ENCODE measurements around the gene PKDREJ.

PKDREJ gene

DNA sequence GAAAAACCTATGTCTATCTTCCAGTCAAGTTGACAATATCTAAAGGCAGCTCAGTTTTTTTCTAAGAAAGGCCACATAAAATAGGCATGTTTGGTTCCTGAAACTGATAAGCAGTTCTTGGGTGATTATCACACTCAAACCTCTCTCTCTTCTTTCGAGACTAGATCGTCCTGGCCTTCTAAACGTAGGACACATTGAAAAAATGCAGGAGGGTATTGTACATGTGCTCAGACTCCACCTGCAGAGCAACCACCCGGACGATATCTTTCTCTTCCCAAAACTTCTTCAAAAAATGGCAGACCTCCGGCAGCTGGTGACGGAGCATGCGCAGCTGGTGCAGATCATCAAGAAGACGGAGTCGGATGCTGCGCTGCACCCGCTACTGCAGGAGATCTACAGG is 28.2 kb downstream of the PKDREJ start:
- DNase-seq (ENCODE audit: low spot score) = no peak

DNA sequence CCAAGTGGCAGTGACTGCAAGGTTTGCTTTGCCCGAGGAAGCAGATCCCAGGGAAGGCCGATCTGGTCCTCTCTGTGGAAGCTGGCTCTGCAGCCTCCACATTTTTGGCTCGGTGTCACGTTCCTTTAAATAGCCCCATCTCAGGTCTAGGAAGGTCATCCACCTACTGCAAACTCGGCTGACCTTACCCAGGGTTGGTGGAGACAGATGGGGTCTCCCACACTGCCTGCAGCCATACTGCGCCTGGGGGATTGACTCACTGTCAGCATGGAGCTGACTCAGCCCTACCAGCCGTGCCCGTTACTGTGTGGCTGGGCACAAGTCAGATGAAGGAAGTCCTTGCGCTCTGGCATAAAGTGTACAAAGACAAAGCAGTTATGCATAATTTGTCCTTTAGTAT is 29.9 kb downstream of the PKDREJ start:
- no peak for DNase-seq (ENCODE audit: low spot score)

DNA sequence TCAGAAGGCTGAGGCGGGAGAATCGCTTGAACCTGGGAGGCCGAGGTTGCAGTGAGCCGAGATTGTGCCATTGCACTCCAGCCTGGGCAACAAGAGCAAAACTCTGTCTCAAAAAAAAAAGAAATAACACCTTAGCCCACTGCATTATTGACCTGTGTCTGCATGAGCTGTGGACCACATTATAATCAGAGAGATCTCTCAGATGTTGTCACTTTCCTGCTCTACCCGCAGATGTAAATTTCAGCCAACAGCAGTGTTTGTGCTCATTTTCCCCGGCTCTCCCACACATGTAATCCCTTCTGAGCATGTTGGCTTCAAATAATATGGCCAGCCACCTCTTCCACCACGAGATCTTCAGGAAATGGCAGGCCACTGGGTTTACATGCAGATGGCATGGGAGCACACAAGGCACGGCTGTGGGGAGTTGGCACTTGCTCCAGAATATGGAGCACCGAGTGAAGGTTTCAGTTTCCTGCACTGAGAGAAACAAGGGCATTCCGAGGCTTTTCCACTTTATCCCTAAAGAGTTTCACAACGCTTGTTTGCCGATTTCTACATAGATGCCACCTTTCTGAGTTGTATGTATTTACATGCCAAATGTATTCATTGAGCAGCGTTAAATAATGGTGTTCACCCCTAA is 32.8 kb downstream of the PKDREJ start:
- no peak for DNase-seq (ENCODE audit: low spot score)

DNA sequence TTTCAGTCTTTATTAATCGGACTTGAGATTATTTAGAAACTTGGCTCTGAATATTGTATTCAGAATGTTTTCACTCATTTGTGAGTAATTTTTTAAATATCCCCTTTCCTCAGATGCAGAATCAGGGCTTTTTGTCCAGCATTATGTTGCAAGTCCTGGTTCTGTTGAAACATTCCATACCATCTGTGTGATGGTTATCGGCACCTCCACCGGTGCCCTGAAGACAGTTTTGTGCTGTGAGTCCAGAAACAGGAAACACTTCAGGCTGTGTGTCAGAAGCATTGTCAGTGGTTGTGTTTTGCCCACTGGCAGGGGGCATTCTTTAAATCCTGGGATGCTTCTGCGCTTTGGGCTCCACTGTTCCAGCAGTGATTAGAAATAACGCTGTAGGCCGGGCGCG is 33.4 kb downstream of the PKDREJ start:
- DNase-seq (ENCODE audit: low spot score) = no peak

DNA sequence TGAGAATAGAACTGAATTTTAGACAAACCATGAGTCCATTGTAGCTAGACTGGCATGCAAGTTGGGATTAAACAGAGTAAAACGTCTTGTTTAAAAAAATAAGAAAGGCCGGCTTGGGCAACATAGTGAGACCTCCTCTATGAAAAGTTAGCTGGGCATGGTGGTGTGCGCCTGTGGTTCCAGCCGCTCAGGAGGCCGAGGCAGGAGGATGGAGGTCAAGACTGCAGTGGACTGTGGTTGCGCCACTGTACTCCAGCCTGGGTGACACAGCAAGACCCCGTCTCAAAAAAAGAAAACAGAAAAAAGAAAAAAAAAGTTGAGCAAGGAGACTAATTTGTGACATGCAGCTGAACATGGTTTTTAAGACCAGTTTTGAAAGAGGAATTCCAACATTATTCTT is 36.6 kb downstream of the PKDREJ start:
- no peak for DNase-seq (ENCODE audit: low spot score)

DNA sequence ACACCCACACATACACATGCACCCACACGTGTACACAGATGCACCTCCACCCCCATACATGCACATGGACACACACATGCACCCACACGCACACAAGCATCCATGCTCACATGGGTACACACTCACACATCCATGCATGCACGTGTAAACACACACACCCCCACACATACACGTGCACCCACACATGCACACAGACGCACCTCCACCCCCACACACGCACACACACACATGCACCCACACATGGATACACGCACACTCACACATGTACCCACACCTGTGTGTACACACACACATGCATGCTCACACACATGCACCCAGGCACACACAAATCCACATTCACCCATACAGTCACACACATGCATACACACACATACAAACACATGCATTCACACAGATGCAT is 37.5 kb downstream of the PKDREJ start:
- DNase-seq (ENCODE audit: low spot score) = no peak

DNA sequence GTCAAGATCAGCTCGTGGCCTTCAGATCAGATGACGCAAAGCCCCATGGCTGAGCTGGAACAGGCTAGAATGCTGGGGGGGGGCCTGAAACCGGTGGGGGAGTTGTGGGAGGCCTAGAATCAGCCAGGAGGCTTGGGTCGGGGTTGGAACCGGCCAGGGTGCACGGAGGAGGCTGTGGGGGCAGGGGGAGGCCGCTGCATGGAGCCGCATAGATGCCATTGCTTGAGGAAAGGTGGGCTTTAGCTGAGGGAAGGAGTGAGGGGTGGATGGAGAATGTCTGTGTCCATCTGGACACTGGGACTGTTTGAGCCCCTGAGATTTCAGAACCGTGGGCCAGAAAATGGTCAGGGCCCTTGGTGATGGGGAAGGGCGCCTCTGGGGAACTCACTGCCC is 38.2 kb downstream of the PKDREJ start:
- DNase-seq (ENCODE audit: low spot score) = no peak

DNA sequence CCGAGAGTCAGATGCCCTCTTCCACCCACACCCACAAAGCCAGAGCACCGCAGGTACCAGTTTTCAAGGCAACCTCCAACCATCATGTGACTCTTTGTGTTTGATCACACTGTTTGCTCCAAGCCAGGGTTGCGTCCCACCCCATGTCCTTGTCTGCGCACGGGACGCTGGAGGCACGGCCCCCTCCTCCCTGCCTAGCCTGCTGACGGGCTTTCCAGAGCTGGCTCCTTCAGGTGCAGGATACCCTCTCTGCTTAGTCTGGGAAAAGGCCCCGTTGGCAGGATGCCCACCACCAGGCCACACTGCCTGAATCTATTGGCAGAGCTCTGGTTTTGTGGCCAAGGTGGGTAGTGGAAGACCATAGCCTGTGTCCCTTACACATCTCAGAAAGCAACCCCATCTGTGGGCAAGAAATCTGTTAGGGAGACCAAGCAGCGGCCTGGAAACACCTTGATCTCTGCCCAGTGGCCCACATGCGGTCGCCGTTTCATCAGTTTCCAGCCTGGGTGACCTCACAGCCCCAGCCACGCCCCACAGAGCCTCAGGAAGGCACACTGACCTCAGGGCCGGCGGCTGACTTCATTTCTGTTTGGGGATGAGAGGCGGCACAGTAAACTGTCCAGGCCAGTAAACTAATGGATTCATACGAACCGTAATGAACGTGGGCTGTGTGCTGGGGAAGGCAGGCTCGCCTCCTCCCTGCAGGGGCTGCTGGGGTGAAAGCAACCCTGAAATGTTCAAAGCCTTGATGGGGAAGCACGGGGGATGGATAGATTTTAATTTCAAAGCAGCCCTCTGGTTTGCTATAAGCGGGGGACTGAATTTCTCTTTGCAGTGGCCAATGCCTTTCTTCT is 38.9 kb downstream of the PKDREJ start:
- DNase-seq (ENCODE audit: low spot score) = no peak

DNA sequence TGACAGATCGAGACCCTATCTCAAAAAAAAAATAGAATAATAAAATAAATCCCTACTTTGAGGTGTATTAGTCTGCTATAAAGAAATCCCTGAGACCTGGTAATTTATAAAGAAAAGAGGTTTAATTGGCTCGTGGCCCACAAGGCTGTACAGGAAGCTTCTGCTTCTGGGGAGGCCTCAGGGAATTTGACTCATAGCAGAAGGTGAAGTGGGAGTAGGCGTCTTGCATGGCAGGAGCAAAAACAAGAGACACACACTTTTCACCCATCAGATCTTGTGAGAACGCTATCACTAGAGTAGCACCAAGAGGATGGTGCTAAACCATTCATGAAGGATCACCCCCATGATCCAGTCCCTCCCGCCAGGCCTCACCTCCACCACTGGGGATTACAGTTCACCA is 42.2 kb downstream of the PKDREJ start:
- DNase-seq (ENCODE audit: low spot score) = no peak

DNA sequence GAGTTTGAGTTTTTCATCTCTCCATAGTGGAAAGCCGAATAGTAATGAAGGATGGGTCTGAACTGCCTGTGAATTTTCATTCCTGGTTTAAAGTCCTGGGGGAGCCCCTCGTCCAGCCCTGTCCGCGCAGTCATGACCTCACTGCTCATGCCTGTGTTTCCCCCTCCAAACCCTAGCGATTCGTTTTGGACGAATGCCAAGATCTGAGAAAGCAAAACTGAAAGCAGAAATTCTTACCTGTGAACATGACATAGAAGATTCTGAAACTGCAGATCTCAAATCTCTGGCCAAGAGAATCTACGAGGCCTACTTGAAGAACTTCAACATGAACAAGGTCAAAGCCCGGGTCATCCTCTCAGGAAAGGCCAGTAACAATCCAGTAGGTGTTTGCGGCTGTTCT is 43.5 kb downstream of the PKDREJ start:
- DNase-seq (ENCODE audit: low spot score) = no peak

DNA sequence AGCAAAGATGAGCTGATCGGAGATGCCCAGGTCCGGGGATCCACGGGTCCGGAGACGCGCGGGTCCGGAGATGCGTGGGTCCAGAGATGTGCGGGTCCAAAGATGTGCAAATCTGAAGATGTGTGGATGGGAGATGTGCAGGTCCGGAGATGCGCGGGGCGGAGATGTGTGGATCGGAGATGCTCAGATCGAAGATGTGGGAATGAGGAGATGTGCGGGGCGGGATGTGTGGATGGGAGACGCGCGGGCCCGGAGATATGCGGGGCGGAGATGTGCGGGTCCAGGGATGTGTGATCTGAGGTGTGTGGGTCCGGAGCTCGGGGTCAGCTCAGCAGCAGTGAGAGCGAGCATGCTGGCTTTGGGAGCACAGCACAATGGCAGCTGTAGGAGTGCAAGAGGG is 48.5 kb downstream of the PKDREJ start:
- DNase-seq (ENCODE audit: low spot score) = no peak

DNA sequence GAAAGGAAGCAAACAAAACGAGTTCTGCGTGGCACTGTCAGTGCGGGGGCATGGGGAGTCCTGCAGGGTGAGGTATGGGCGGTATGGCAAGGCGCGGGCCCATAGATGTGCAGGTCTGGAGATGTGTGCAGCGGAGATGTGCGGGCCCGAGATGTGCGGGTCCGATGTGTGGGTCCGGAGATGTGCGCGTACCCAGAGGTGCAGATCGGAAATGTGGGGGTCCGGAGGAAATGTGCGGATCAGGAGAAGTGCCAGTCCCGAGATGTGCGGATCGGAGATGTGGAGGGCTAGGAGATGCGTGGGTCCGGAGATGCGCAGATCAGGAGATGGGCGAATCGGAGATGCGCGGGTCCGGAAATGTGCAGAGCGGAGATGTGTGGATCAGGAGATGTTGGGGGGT is 49.0 kb downstream of the PKDREJ start:
- no peak for DNase-seq (ENCODE audit: low spot score)

DNA sequence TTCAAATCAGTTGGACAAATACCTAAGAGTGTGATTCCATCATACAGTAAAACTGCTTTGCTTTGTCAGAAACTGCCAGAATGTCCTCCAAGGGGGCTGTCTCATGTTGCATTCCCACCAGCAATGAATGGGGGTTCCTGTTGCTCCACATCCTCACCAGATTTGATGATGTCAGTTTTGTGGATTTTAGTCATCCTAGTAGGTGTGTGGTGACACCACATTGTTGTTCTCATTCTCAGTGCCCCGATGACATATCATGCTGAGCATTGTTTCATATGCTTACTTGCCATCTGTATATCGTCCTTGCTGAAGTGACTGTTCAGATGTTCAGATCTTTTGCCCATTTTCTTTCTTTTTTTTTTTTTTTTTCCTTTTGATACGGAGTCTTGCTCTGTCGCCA is 50.1 kb downstream of the PKDREJ start:
- no peak for DNase-seq (ENCODE audit: low spot score)

DNA sequence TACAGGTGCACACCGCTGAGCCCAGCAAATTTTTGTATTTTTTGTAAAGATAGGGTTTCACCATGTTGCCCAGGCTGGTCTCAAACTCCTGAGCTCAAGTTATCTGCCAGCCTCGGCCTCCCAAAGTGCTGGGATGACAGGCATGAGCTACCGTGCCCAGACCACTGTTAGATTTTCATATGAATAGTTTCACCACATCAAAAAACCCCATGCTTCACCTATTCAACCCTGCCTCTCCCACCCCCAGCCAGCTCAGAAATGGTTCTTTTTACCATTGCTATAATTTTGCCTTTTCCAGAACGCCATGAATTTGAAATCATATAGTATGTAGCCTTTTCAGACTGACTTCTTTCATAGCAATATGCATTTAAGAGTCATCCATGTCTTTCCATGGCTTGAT is 50.9 kb downstream of the PKDREJ start:
- DNase-seq (ENCODE audit: low spot score) = no peak

DNA sequence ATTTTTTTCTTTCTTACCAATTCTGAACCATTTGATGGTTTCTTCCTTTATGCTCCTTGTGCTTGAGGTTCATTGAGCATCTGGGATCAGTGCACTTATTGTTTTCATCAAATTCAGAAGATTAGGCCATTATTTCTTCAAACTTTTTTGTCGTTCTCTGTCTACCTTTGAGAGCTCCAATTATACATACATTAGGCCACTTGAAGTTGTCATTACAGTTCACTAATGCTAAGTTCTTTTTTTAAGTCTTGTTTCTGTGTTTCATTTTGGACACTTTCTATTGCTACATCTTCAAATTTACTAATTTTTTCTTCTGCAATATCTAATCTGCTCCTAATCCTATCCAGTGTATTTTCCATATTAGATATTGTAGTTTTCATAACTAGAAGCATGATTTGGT is 53.9 kb downstream of the PKDREJ start:
- DNase-seq (ENCODE audit: low spot score) = no peak
